HepG2 (cell line): ENCODE data around the gene CDKN3. TPM values are rescaled to one million over a fixed set of nuclear protein-coding genes. Genes with fewer than 3 reads are reported as not detected.

Experiments used
- CBX1 ChIP-seq: IDR thresholded peaks from one replicate; pipeline ENCODE4 v1.6.1; 2016; ENCODE audit warnings: antibody characterized with exemption, low read depth
- E2F2 ChIP-seq: sonication (generic); formaldehyde crosslinking; IDR thresholded peaks from 2 replicates; pipeline ENCODE4 v1.4.0; 2020; ENCODE audit warnings: missing genetic modification reagents, borderline replicate concordance
- FOXC1 ChIP-seq: sonication (generic); formaldehyde crosslinking; IDR thresholded peaks from 2 replicates; pipeline ENCODE4 v1.8.0; 2022; ENCODE audit warnings: mild to moderate bottlenecking, missing genetic modification reagents, borderline replicate concordance
- KDM2A ChIP-seq: sonication (generic); formaldehyde crosslinking; IDR thresholded peaks from 2 replicates; pipeline ENCODE4 v1.4.0; 2020; ENCODE audit warnings: low read depth, missing genetic modification reagents, borderline replicate concordance
- MAFF ChIP-seq: IDR thresholded peaks from 2 replicates; pipeline ENCODE4 v1.6.1; 2011; ENCODE audit warnings: low read depth, low read length, improper control_type of control experiment
- POLR2A ChIP-seq, 2 experiments: IDR thresholded peaks; 2 replicates each; pipeline ENCODE4 v1.6.1; 2011; ENCODE audit warnings: low read depth in 2 of 2, low read length in 2 of 2, mild to moderate bottlenecking in 1 of 2, moderate library complexity in 1 of 2; ENCODE audit not compliant: insufficient read depth in 1 of 2
- PRDM4 ChIP-seq: sonication (generic); formaldehyde crosslinking; IDR thresholded peaks from 2 replicates; pipeline ENCODE4 v1.9.0; 2021; ENCODE audit warnings: missing genetic modification reagents, borderline replicate concordance
- RARA ChIP-seq: IDR thresholded peaks from 2 replicates; pipeline ENCODE4 v1.6.1; 2016; ENCODE audit warnings: missing genetic modification reagents, missing compliant biosample characterization
- ZNF225 ChIP-seq: sonication (generic); formaldehyde crosslinking; IDR thresholded peaks from 2 replicates; pipeline ENCODE4 v1.4.0; 2020; ENCODE audit warnings: mild to moderate bottlenecking, missing genetic modification reagents
- ZNF280D ChIP-seq: sonication (generic); formaldehyde crosslinking; IDR thresholded peaks from 2 replicates; pipeline ENCODE4 v1.5.1; 2020; ENCODE audit warnings: mild to moderate bottlenecking, missing genetic modification reagents
- ZNF546 ChIP-seq: sonication (generic); formaldehyde crosslinking; conservative IDR thresholded peaks from 2 replicates; pipeline ENCODE4 v1.8.1; 2023; ENCODE audit warnings: mild to moderate bottlenecking, missing genetic modification reagents
- ZNF570 ChIP-seq: sonication (generic); formaldehyde crosslinking; IDR thresholded peaks from 2 replicates; pipeline ENCODE4 v1.4.0; 2020; ENCODE audit warnings: mild to moderate bottlenecking, missing genetic modification reagents, borderline replicate concordance
- ZNF672 ChIP-seq: sonication (generic); formaldehyde crosslinking; IDR thresholded peaks from 2 replicates; pipeline ENCODE4 v1.8.1; 2022; ENCODE audit warnings: missing genetic modification reagents
- ZNF691 ChIP-seq: sonication (generic); formaldehyde crosslinking; IDR thresholded peaks from 2 replicates; pipeline ENCODE4 v1.4.0; 2020; ENCODE audit warnings: missing genetic modification reagents, low read depth, mild to moderate bottlenecking, borderline replicate concordance
- ZNF784 ChIP-seq: sonication (generic); formaldehyde crosslinking; IDR thresholded peaks from 2 replicates; pipeline ENCODE4 v1.5.1; 2020; ENCODE audit warnings: missing genetic modification reagents, mild to moderate bottlenecking, borderline replicate concordance
- ZNF788 ChIP-seq: sonication (generic); formaldehyde crosslinking; IDR thresholded peaks from 2 replicates; pipeline ENCODE4 v1.5.0; 2020; ENCODE audit warnings: mild to moderate bottlenecking, missing genetic modification reagents, borderline replicate concordance
- ZNF891 ChIP-seq: sonication (generic); formaldehyde crosslinking; IDR thresholded peaks from 2 replicates; pipeline ENCODE4 v1.5.0; 2020; ENCODE audit warnings: mild to moderate bottlenecking, missing genetic modification reagents
- polyA plus RNA-seq, 8 experiments: library from polyadenylated mRNA; depleted of rRNA in 3 of 8; stranded (reverse) in 7 of 8; unstranded in 1 of 8; fragments of >200 nt; fragmentation: Illumina TruSeq in 4 of 8; extraction: Trizol in 4 of 8; gene quantifications; 2 replicates each; pipeline versions ENCODE4 v1.2.1 to v1.2.3, GENCODE V29; 2011 to 2016; ENCODE audit warnings: low read depth in 4 of 8, missing spikeins in 1 of 8, mixed read lengths in 1 of 8; ENCODE audit not compliant: insufficient read depth in 1 of 8
- total RNA-seq, 5 experiments: library from RNA; depleted of rRNA; stranded (reverse); fragments of >200 nt; fragmentation: Illumina TruSeq; extraction: Trizol; gene quantifications; 2 replicates each; pipeline ENCODE4 v1.2.3, GENCODE V29; 2016; ENCODE audit warnings: low read depth in 1 of 5

Gene CDKN3
- total and polyA plus RNA-seq, 2 of the 13 experiments (the other 11 are each of a cell fraction or from before 2014, with no cell fraction given), result 63.0 to 88.9 TPM

GRCh38 chr14:54440873-54441868 is 44.4 kb downstream of the CDKN3 start, which contains the start of gene CNIH1 (continued):
- 0 out of 2 replicates have a peak, but pooled peaks have one; percentile 34 for TF ChIP-seq ZNF784
- TF ChIP-seq PRDM4 (CRISPR knock-in tag), result no peak
- no peak for TF ChIP-seq CBX1
- TF ChIP-seq ZNF546, result no peak
- peak; percentile 77; the same call in 1 of the 2 replicates for TF ChIP-seq ZNF691 (CRISPR knock-in tag)
- TF ChIP-seq KDM2A (CRISPR knock-in tag), result peak; percentile 81; the same call in 1 of the 2 replicates
- TF ChIP-seq ZNF225 (CRISPR knock-in tag), result peak; percentile 87
- TF ChIP-seq ZNF788, result peak; percentile 62; the same call in 1 of the 2 replicates
- TF ChIP-seq ZNF570 (CRISPR knock-in tag), result no peak
- TF ChIP-seq ZNF280D (CRISPR knock-in tag), result no peak
- TF ChIP-seq FOXC1, result peak; percentile 70; the same call in 1 of the 2 replicates
- peak; percentile 82 to 86 for TF ChIP-seq POLR2A (IDR thresholded peaks at IDR 0.05; ENCODE audit: insufficient read depth in 1 of 2, low read depth in 2 of 2, low read length in 2 of 2)
- TF ChIP-seq RARA (CRISPR knock-in tag), result 0 out of 2 replicates have a peak, but pooled peaks have one; percentile 15
- TF ChIP-seq ZNF891 (CRISPR knock-in tag), result peak; percentile 88
- no peak for TF ChIP-seq ZNF672 (CRISPR knock-in tag)
- no peak for TF ChIP-seq E2F2
- no peak for TF ChIP-seq MAFF
